ENCODE results near the gene ARHGEF2.

ARHGEF2 gene

GRCh38 chr1:155950829-155951228, 27.5 kb downstream of the ARHGEF2 start:
- no peak for TF ChIP-seq CTCF (conservative IDR thresholded peaks at IDR 0.05; ENCODE audit: low read depth, low read length)
- H3K4me3 ChIP-seq (ENCODE audit: low read length) = no peak overlapping the region
- DNase-seq (ENCODE audit: low read depth) = no peak

GRCh38 chr1:155947741-155948140, 30.6 kb downstream of the ARHGEF2 start:
- TF ChIP-seq CTCF (conservative IDR thresholded peaks at IDR 0.05; ENCODE audit: low read depth, low read length) = no peak
- DNase-seq (ENCODE audit: low read depth) = no peak
- no peak overlapping the region for H3K4me3 ChIP-seq (ENCODE audit: low read length)

- no peak for DNase-seq (ENCODE audit: low read depth)
- no peak for TF ChIP-seq CTCF (conservative IDR thresholded peaks at IDR 0.05; ENCODE audit: low read depth, low read length)
- no peak overlapping the region for H3K4me3 ChIP-seq (ENCODE audit: low read length)
Measured at GRCh38 chr1:155947292-155947691, 31.1 kb downstream of the ARHGEF2 start.

GRCh38 chr1:155946633-155947219, 31.6 kb downstream of the ARHGEF2 start:
- H3K4me3 ChIP-seq (ENCODE audit: low read length) = no peak overlapping the region
- DNase-seq (ENCODE audit: low read depth) = no peak
- TF ChIP-seq CTCF (conservative IDR thresholded peaks at IDR 0.05; ENCODE audit: low read depth, low read length) = no peak

- no peak for DNase-seq (ENCODE audit: low read depth)
- H3K4me3 ChIP-seq (ENCODE audit: low read length) = no peak overlapping the region
- TF ChIP-seq CTCF (conservative IDR thresholded peaks at IDR 0.05; ENCODE audit: low read depth, low read length) = no peak
Measured at GRCh38 chr1:155944444-155944799, 33.9 kb downstream of the ARHGEF2 start.

GRCh38 chr1:155942578-155943141, 35.7 kb downstream of the ARHGEF2 start:
- TF ChIP-seq CTCF (conservative IDR thresholded peaks at IDR 0.05; ENCODE audit: low read depth, low read length) = no peak
- no peak overlapping the region for H3K4me3 ChIP-seq (ENCODE audit: low read length)
- no peak for DNase-seq (ENCODE audit: low read depth)

- H3K4me3 ChIP-seq (ENCODE audit: low read length) = no peak overlapping the region
- TF ChIP-seq CTCF (conservative IDR thresholded peaks at IDR 0.05; ENCODE audit: low read depth, low read length) = no peak
- no peak for DNase-seq (ENCODE audit: low read depth)
Measured at GRCh38 chr1:155941845-155942531, 36.4 kb downstream of the ARHGEF2 start.
